Adrenal gland (tissue), 12 donors: ENCODE results near the gene PTPRF. TPM values are rescaled to one million over a fixed set of nuclear protein-coding genes. Genes with fewer than 3 reads are reported as not detected.

ENCODE experiments used
- DNase-seq, 7 donors: peaks; one replicate each; pipeline ENCODE4 v3.0.0-alpha.2; 2019 to 2020
- H3K27ac ChIP-seq, 5 donors: fragments of 200-600 bp; sonication (generic) in 4 of 5; 1 replicate in 3 of 5; 2 replicates in 2 of 5; pipeline versions ENCODE4 v1.5.1 to v1.8.0; 2016 to 2020; ENCODE audit warnings: mild to moderate bottlenecking in 1 of 5
- H3K27me3 ChIP-seq: fragments of 200-600 bp; 2 replicates; pipeline ENCODE4 v1.8.0; 2021
- H3K36me3 ChIP-seq, 2 donors: fragments of 200-600 bp; replicated peaks in 1 of 2; 1 replicate in 1 of 2; 2 replicates in 1 of 2; pipeline versions ENCODE4 v1.5.1 to v1.8.0; 2018 to 2022
- H3K4me1 ChIP-seq, 2 donors: fragments of 200-600 bp; replicated peaks in 1 of 2; 1 replicate in 1 of 2; 2 replicates in 1 of 2; pipeline versions ENCODE4 v1.5.1 to v1.8.0; 2018 to 2021
- H3K4me3 ChIP-seq, 4 donors: fragments of 200-600 bp; sonication (generic) in 3 of 4; one replicate each; pipeline ENCODE4 v1.5.1; 2016 to 2018
- H3K9me3 ChIP-seq, 3 donors: fragments of 200-600 bp; sonication (generic) in 1 of 3; replicated peaks in 1 of 3; 1 replicate in 2 of 3; 2 replicates in 1 of 3; pipeline versions ENCODE4 v1.5.1 to v1.8.0; 2016 to 2021
- POLR2A ChIP-seq, 2 donors: fragments of 450-650 bp; IDR thresholded peaks; one replicate each; pipeline ENCODE4 v1.6.1; 2017; ENCODE audit warnings: antibody characterized with exemption in 2 of 2, mild to moderate bottlenecking in 2 of 2, moderate library complexity in 1 of 2
- WGBS, 4 donors: extraction: QIAGEN DNeasy Blood & Tissue Kit in 2 of 4; methylation state at CpG; one replicate each; pipeline versions ENCODE4 v1.1.5 to v1.1.7; 2013 to 2017; 5-methylcytosine and 5-hydroxymethylcytosine counted together
- intact Hi-C, 2 donors: fragments of 100-400 bp; cut with DNase I; formaldehyde crosslinking; loops; one replicate each; pipeline versions ENCODE4 v1.14.1 to v1.15.0; 2022 to 2023
- polyA plus RNA-seq, 3 donors: library from polyadenylated mRNA; stranded (reverse); fragments of 200-250 nt in 2 of 3; fragments of 350-450 nt in 1 of 3; fragmentation: Illumina TruSeq in 1 of 3; extraction: RNeasy Lipid Tissue Mini Kit (QIAGEN cat#74804) in 1 of 3; gene quantifications; one replicate each; pipeline ENCODE4 v1.2.3, GENCODE V29; 2013 to 2014
- total RNA-seq, 9 donors: library from RNA; depleted of rRNA in 4 of 9; stranded (reverse); fragments of >200 nt in 4 of 9; fragments of 120-200 nt in 1 of 9; fragmentation: NEBNext Ultra II Directional in 1 of 9; extraction: Animal tissue kit (Norgen Biotek cat#: 25700) in 1 of 9; gene quantifications; one replicate each; pipeline versions ENCODE4 v1.1.0 to v1.2.4, GENCODE V29; 2013 to 2023
- TF ChIP-seq, protein P1 (sequence below), 6 experiments: fragments of 450-650 bp in 4 of 6; fragments of 200-600 bp in 2 of 6; sonication (generic) in 1 of 6; IDR thresholded peaks; 1 replicate in 5 of 6; 2 replicates in 1 of 6; pipeline versions ENCODE4 v1.5.1 to v1.8.0; 2016 to 2021; ENCODE audit warnings: antibody characterized with exemption in 6 of 6, mild to moderate bottlenecking in 2 of 6, moderate library complexity in 1 of 6
- donor health status: healthy with polysubstance abuse.
- donor health status: Bipolar disorder and iron deficiency.
- donor health status: DM: yes; HTN: yes; CAD: no.
- donor health status: DM: no; HTN: no; CAD: no.
- donor health status: DM: no; HTN: no; CAD: no.
- donor health status: DM: yes; HTN: yes; CAD: no.

The PTPRF gene
- total and polyA plus RNA-seq, 12 donors: 9.2 to 92.0 (median 30.1) TPM

DNA sequence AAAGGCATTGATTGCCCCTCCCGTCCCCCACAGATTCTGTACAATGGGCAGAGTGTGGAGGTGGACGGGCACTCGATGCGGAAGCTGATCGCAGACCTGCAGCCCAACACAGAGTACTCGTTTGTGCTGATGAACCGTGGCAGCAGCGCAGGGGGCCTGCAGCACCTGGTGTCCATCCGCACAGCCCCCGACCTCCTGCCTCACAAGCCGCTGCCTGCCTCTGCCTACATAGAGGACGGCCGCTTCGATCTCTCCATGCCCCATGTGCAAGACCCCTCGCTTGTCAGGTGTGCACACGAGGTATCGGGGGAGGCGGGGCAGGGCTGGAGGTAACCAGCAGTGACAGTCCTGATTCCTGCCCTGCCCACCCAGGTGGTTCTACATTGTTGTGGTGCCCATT lies 74.5 kb downstream of the PTPRF start:
- H3K36me3 ChIP-seq: peaks cover 0 to 11% of the 10 kb centered on the region in 2 donors
- intact Hi-C loops: no loop called here
- no peaks in the 10 kb centered on the region for H3K9me3 ChIP-seq
- no peak overlapping the region for H3K4me3 ChIP-seq
- TF ChIP-seq POLR2A (IDR thresholded peaks at IDR 0.05): no peak
- TF ChIP-seq, protein P1, sequence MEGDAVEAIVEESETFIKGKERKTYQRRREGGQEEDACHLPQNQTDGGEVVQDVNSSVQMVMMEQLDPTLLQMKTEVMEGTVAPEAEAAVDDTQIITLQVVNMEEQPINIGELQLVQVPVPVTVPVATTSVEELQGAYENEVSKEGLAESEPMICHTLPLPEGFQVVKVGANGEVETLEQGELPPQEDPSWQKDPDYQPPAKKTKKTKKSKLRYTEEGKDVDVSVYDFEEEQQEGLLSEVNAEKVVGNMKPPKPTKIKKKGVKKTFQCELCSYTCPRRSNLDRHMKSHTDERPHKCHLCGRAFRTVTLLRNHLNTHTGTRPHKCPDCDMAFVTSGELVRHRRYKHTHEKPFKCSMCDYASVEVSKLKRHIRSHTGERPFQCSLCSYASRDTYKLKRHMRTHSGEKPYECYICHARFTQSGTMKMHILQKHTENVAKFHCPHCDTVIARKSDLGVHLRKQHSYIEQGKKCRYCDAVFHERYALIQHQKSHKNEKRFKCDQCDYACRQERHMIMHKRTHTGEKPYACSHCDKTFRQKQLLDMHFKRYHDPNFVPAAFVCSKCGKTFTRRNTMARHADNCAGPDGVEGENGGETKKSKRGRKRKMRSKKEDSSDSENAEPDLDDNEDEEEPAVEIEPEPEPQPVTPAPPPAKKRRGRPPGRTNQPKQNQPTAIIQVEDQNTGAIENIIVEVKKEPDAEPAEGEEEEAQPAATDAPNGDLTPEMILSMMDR (IDR thresholded peaks at IDR 0.05): no peak
- no peak for DNase-seq
- no peak overlapping the region for H3K27ac ChIP-seq
- no peaks in the 10 kb centered on the region for H3K27me3 ChIP-seq
- 95 to 98% (median 98%) methylated on average over 15 to 18 of the region's 18 CpGs for WGBS, 4 donors
- H3K4me1 ChIP-seq: peaks cover 6 to 9% of the 10 kb centered on the region in 2 donors

DNA sequence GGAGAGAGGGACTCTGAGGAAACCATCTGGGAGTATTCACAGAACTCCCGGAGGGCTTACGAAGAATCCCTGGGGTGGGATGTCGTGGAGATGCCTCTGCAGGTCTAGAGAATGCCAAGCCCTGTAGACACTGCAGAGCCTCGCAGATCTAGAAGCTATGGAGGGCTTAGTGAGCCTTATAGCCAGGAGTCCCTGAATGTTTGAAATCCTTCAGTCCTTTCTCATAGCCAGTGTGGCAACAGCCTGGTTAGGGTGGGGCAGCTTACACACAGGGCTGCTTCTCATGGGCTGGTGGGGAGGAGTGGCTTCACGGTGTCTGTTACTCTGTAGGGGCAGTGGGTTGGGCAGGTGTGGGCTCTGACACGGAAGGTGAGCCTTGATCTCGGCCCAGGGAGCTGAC lies 75.1 kb downstream of the PTPRF start:
- Histone ChIP-seq H3K4me1 (peaks cover 6 to 9% of the 10 kb centered on the region in 2 donors), H3K9me3 (no peaks in the 10 kb centered on the region), H3K27me3 (no peaks in the 10 kb centered on the region), H3K4me3 (no peak overlapping the region), H3K36me3 (peaks cover 0 to 11% of the 10 kb centered on the region in 2 donors), H3K27ac (no peak overlapping the region)
- no peak for TF ChIP-seq POLR2A (IDR thresholded peaks at IDR 0.05)
- TF ChIP-seq, protein P1 (IDR thresholded peaks at IDR 0.05): no peak
- 88 to 96% (median 92%) methylated on average over 4 to 7 of the region's 7 CpGs for WGBS, 4 donors
- intact Hi-C loops: no loop called here
- no peak for DNase-seq

DNA sequence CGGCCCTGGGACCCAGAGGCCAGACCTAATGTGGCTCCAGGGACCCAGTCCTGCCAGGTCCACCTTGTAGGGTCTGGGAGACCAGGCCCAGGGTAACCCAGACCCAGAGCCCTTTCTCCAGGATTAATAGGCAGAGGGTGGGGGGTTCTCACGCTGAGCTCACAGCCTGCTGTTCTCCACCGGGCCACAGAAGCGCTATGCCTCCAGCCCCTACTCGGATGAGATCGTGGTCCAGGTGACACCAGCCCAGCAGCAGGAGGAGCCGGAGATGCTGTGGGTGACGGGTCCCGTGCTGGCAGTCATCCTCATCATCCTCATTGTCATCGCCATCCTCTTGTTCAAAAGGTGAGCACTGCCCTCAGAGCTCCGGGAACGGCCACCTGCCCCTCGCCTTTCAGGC lies 75.9 kb downstream of the PTPRF start:
- no peak for DNase-seq
- Histone ChIP-seq H3K36me3 (peaks cover 0 to 11% of the 10 kb centered on the region in 2 donors), H3K4me3 (no peak overlapping the region), H3K27ac (no peak overlapping the region), H3K27me3 (no peaks in the 10 kb centered on the region), H3K4me1 (peaks cover 6 to 9% of the 10 kb centered on the region in 2 donors), H3K9me3 (no peaks in the 10 kb centered on the region)
- intact Hi-C loops: no loop called here
- TF ChIP-seq, protein P1 (IDR thresholded peaks at IDR 0.05): no peak
- TF ChIP-seq POLR2A (IDR thresholded peaks at IDR 0.05): no peak
- 88 to 98% (median 93%) methylated on average over 5 to 13 of the region's 13 CpGs for WGBS, 4 donors

DNA sequence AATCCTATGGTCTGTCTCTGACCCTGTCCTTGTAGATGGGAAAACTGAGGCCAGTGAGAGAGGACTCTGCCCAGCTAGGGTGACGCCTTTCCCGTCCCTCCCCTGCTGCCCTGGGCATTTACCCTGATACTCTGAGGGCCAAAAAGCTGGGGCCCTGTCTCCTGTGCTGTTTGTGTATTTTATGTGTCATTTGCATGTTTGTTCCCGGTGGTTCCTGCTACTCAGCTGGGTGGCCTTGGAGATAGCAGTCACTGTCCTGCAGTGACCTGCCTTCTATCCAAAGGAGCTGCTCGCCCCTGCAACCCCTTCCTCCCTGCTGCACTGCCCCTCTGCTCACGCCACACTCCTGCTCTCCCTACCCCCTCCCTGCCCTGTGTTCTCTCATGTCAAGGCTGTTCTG lies 78.1 kb downstream of the PTPRF start:
- Histone ChIP-seq H3K36me3 (peaks cover 0 to 11% of the 10 kb centered on the region in 2 donors), H3K27ac (no peak overlapping the region), H3K4me3 (no peak overlapping the region), H3K4me1 (peaks cover 6 to 9% of the 10 kb centered on the region in 2 donors), H3K27me3 (no peaks in the 10 kb centered on the region), H3K9me3 (no peaks in the 10 kb centered on the region)
- intact Hi-C loops: no loop called here
- peak in 6 of 7 donors; percentile 26 to 62 (median 49) for DNase-seq
- TF ChIP-seq, protein P1 (IDR thresholded peaks at IDR 0.05): no peak
- TF ChIP-seq POLR2A (IDR thresholded peaks at IDR 0.05): no peak
- WGBS, 4 donors: 34 to 62% (median 51%) methylated on average over 5 of the region's 5 CpGs
